ENCODE results near the gene UBE2I.

DNA sequence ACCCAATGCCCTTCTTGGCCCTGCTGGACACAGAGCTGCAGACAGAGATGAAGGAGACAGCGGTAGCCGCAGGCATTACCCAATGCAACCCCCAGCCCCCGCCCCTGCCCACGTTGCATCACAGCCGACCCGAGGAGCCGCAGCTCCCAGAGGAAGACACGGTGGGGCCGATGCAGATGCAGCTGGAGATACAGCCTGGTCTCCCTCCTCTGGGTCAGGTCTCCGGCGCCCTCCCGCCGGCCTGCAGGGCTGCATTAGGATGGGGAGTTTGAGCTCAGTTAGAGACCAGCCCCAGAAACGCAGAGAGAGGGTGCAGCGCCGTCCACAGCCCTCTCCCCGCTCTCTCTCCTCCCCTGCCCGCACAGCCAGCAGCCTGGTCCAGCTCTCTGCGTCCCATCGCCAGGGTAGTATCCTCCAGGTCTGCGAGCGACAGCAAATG, 19.4 kb upstream of the UBE2I start:
- TF ChIP-seq CTCF (IDR thresholded peaks at IDR 0.05) (no peak), MAFK (IDR thresholded peaks at IDR 0.05; ENCODE audit: partially characterized antibody) (no peak), CHD4 (IDR thresholded peaks at IDR 0.05; ENCODE audit: borderline replicate concordance) (no peak), POLR2AphosphoS2 (conservative IDR thresholded peaks at IDR 0.05; ENCODE audit: low read length) (no peak)
- TF ChIP-seq, protein P1, sequence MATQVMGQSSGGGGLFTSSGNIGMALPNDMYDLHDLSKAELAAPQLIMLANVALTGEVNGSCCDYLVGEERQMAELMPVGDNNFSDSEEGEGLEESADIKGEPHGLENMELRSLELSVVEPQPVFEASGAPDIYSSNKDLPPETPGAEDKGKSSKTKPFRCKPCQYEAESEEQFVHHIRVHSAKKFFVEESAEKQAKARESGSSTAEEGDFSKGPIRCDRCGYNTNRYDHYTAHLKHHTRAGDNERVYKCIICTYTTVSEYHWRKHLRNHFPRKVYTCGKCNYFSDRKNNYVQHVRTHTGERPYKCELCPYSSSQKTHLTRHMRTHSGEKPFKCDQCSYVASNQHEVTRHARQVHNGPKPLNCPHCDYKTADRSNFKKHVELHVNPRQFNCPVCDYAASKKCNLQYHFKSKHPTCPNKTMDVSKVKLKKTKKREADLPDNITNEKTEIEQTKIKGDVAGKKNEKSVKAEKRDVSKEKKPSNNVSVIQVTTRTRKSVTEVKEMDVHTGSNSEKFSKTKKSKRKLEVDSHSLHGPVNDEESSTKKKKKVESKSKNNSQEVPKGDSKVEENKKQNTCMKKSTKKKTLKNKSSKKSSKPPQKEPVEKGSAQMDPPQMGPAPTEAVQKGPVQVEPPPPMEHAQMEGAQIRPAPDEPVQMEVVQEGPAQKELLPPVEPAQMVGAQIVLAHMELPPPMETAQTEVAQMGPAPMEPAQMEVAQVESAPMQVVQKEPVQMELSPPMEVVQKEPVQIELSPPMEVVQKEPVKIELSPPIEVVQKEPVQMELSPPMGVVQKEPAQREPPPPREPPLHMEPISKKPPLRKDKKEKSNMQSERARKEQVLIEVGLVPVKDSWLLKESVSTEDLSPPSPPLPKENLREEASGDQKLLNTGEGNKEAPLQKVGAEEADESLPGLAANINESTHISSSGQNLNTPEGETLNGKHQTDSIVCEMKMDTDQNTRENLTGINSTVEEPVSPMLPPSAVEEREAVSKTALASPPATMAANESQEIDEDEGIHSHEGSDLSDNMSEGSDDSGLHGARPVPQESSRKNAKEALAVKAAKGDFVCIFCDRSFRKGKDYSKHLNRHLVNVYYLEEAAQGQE (IDR thresholded peaks at IDR 0.05), result no peak
